ENCODE data around the gene MTNR1A. TPM values are rescaled to one million over a fixed set of nuclear protein-coding genes. Genes with fewer than 3 reads are reported as not detected.

Gene MTNR1A
- total RNA-seq, 1 donor from 2014 or later = not detected

DNA sequence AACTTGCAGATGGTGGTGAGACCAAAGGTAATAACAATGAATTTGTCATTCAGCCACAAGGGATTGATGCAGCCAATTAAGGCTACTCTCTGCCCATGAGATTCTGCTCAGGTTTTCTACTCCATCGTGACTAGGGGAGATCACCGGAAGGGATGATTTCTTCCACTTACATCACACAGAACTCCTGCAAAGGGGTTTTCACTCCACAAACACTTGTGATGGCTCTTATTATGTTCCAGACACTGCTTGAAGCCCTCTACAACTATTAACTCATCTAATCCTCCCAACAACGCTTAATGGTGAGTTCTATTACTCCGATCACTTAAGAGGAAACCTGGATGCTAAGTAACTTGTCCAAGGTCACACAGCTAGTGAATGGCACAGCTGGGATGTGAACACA lies 55.9 kb downstream of the MTNR1A start:
- no peak overlapping the region for H3K4me3 Mint-ChIP-seq
- DNase-seq = no peak
- peaks cover 15% of the 10 kb centered on the region for H3K9me3 Mint-ChIP-seq
- no peaks in the 10 kb centered on the region for H3K4me1 Mint-ChIP-seq
- ATAC-seq (ENCODE audit: low read depth) = no peak
- TF ChIP-seq, protein P1, sequence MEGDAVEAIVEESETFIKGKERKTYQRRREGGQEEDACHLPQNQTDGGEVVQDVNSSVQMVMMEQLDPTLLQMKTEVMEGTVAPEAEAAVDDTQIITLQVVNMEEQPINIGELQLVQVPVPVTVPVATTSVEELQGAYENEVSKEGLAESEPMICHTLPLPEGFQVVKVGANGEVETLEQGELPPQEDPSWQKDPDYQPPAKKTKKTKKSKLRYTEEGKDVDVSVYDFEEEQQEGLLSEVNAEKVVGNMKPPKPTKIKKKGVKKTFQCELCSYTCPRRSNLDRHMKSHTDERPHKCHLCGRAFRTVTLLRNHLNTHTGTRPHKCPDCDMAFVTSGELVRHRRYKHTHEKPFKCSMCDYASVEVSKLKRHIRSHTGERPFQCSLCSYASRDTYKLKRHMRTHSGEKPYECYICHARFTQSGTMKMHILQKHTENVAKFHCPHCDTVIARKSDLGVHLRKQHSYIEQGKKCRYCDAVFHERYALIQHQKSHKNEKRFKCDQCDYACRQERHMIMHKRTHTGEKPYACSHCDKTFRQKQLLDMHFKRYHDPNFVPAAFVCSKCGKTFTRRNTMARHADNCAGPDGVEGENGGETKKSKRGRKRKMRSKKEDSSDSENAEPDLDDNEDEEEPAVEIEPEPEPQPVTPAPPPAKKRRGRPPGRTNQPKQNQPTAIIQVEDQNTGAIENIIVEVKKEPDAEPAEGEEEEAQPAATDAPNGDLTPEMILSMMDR (IDR thresholded peaks at IDR 0.05) = no peak
- intact Hi-C loops (cut with micrococcal nuclease) = no loop called here
- H3K27me3 Mint-ChIP-seq = no peaks in the 10 kb centered on the region
- H3K36me3 Mint-ChIP-seq (ENCODE audit: low read depth) = no peaks in the 10 kb centered on the region
- ChIA-PET POLR2A (no interaction called here), CTCF (no interaction called here)
- no peak overlapping the region for H3K27ac Mint-ChIP-seq

DNA sequence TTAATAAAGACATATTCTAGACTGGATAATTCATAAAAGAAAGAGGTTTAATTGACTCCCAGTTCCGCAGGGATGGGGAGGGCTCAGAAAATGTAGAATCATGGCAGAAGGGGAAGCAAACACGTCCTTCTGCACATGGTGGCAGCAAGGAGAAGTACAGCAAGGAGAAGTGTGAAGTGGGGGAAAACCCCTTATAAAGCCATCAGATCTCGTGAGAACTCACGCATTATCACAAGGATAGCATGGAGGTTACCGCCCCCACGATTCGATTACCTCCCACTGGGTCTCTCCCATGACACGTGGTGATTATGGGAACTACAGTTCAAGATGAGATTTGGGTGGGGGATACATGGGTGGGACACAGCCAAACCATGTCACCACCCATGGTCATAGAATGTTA lies 58.3 kb downstream of the MTNR1A start:
- CTCF ChIA-PET = no interaction called here
- TF ChIP-seq, protein P1 (IDR thresholded peaks at IDR 0.05) = no peak
- H3K27me3 Mint-ChIP-seq = no peaks in the 10 kb centered on the region

DNA sequence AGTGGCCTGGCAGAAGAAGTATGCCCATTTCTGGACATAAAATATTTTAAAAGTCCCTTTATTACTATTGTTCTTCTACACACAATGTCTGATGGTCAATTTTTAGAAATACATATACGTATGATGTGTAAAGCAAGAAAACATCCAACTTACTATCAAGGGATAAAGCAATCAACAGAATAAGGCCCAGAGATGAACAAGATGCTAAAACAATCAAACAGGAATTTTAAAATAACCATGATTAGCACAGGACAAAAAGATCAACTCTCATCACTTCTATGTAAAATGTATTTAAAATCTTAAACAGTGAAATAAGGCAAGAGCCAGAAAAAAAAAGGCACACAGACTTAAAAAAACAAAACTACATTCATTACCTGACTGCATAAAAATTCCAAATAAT lies 60.9 kb downstream of the MTNR1A start:
- ATAC-seq (ENCODE audit: low read depth) (no peak), DNase-seq (no peak)
- Mint-ChIP-seq H3K27me3 (no peaks in the 10 kb centered on the region), H3K36me3 (ENCODE audit: low read depth) (no peaks in the 10 kb centered on the region), H3K4me1 (no peaks in the 10 kb centered on the region), H3K27ac (no peak overlapping the region), H3K9me3 (peaks cover 17% of the 10 kb centered on the region), H3K4me3 (no peak overlapping the region)
- TF ChIP-seq, protein P1 (IDR thresholded peaks at IDR 0.05) = no peak
- CTCF ChIA-PET = no interaction called here
- intact Hi-C loops (cut with micrococcal nuclease) = no loop called here
- POLR2A ChIA-PET = no interaction called here

More for the DNA sequence above, 58.3 kb downstream of the MTNR1A start:
- peaks cover 18% of the 10 kb centered on the region for H3K9me3 Mint-ChIP-seq
- intact Hi-C loops (cut with micrococcal nuclease) = no loop called here
- no peaks in the 10 kb centered on the region for H3K36me3 Mint-ChIP-seq (ENCODE audit: low read depth)
- no peak for ATAC-seq (ENCODE audit: low read depth)
- H3K27ac Mint-ChIP-seq = no peak overlapping the region
- no peaks in the 10 kb centered on the region for H3K4me1 Mint-ChIP-seq
- DNase-seq = no peak
- POLR2A ChIA-PET = no interaction called here
- H3K4me3 Mint-ChIP-seq = no peak overlapping the region

DNA sequence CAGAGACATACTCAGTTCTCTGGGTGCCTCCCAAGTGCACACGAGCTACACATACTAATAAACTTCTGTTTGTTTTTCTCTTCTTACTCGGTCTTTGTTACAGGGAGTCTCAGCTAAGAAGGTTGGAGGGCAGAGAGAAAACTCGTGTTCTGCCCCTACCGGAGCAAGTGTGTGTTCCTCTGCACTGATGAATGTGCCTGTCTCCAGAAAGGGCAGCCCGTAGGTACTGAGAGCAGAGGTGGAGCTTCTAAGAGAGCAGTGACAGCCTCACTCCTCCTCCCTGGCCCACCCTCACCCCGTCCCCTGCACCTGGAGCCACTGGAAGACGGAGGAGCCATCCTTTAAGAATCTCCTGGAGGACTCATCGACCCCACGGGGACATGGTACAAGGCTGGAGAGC lies 67.6 kb downstream of the MTNR1A start:
- no peaks in the 10 kb centered on the region for H3K4me1 Mint-ChIP-seq
- CTCF ChIA-PET = no interaction called here
- H3K4me3 Mint-ChIP-seq = no peak overlapping the region
- intact Hi-C loops (cut with micrococcal nuclease) = no loop called here
- H3K36me3 Mint-ChIP-seq (ENCODE audit: low read depth) = no peaks in the 10 kb centered on the region
- DNase-seq (no peak), ATAC-seq (ENCODE audit: low read depth) (no peak)
- TF ChIP-seq, protein P1 (IDR thresholded peaks at IDR 0.05) = no peak
- no peak overlapping the region for H3K27ac Mint-ChIP-seq
- peaks cover 6% of the 10 kb centered on the region for H3K9me3 Mint-ChIP-seq
- H3K27me3 Mint-ChIP-seq = no peaks in the 10 kb centered on the region
- POLR2A ChIA-PET = no interaction called here

DNA sequence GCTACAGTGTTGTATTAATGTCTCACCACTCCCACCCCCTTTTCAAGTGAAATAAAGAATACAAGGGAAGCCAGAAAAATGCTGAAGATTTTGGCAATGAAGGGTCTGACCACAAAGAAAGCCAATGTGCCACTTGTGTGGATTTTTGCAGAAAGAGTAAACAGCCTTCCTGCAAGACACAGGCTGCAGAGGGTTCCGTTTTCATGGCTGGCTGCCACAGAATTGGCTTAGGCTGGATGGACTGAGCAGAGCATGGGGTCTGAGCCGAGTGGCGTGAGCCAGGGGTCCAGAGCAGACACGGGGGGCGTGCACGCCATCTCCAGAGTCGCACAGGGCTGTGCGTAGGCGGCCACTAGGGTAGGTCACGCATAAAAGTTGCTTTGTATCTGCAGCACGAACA lies 69.2 kb downstream of the MTNR1A start:
- H3K27ac Mint-ChIP-seq = no peak overlapping the region
- H3K36me3 Mint-ChIP-seq (ENCODE audit: low read depth) = no peaks in the 10 kb centered on the region
- peaks cover 6% of the 10 kb centered on the region for H3K9me3 Mint-ChIP-seq
- H3K27me3 Mint-ChIP-seq = no peaks in the 10 kb centered on the region
- POLR2A ChIA-PET = no interaction called here
- CTCF ChIA-PET = no interaction called here
- TF ChIP-seq, protein P1 (IDR thresholded peaks at IDR 0.05) = no peak
- DNase-seq (no peak), ATAC-seq (ENCODE audit: low read depth) (no peak)
- no peak overlapping the region for H3K4me3 Mint-ChIP-seq
- intact Hi-C loops (cut with micrococcal nuclease) = no loop called here
- no peaks in the 10 kb centered on the region for H3K4me1 Mint-ChIP-seq

All from activated B cell treated with CpG ODN at 0.5 μM for 24 hours (primary cell).